Activated T-cell treated with anti-CD3 and anti-CD28 coated beads for 24 hours (primary cell): ENCODE data around the gene NDST4.

ENCODE experiments used
- DNase-seq: peaks from one replicate; pipeline ENCODE4 v3.0.0-alpha.2; 2020; ENCODE audit warnings: low read depth

The NDST4 gene

DNA sequence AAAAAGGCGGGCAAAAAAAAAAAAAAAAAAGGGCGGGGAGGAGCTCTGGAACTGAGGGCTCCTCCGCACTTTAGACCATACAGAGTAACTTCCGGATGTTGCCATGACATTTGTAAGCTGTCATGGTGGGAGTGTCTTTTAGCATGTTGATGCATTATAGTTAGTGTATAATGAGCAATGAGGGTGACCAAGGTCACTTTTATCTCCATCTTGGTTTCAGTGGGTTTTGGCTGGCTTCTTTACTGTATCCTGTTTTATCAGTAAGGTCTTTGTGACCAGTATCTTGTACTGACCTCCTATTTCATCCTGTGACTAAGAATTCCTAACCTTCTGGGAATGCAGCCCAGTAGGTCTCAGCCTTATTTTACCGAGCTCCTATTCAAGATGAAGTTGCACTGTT, 321.4 kb downstream of the NDST4 start:
- DNase-seq, result no peak

DNA sequence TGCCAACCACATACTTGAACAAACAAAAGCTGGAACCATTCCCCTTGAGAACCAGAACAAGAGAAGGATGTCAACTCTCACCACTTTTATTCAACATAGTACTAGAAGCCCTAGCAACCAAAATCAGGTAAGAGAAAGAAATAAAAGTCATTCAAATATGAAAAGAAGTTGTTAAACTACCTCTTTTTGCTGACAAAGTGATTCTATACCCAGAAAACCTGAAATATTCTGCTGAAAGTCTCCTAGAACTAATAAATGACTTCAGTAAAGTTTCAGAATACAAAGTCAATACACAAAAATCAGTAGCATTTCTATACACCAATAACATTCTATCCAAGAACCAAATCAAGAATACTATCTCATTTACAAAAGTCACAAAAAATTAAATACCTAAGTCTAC, 327.9 kb downstream of the NDST4 start:
- no peak for DNase-seq

DNA sequence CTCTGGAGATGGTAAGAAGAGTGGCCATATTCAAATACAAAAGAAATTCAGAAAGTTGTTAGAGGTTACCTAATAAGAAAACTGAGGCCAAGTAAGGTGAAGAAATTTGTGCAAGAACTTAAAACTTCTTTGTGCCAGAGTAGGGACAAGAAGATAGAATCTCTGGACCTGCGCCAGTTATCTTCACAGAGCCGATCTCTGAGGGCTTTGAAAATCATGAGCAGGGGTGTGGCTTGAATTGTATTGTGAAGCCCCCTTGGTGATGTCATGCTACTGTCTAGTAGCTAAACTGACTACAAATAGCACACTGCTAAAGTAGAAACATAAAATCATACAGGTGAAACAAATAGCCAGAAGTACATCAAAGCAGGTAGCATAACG, 330.2 kb downstream of the NDST4 start:
- no peak for DNase-seq

DNA sequence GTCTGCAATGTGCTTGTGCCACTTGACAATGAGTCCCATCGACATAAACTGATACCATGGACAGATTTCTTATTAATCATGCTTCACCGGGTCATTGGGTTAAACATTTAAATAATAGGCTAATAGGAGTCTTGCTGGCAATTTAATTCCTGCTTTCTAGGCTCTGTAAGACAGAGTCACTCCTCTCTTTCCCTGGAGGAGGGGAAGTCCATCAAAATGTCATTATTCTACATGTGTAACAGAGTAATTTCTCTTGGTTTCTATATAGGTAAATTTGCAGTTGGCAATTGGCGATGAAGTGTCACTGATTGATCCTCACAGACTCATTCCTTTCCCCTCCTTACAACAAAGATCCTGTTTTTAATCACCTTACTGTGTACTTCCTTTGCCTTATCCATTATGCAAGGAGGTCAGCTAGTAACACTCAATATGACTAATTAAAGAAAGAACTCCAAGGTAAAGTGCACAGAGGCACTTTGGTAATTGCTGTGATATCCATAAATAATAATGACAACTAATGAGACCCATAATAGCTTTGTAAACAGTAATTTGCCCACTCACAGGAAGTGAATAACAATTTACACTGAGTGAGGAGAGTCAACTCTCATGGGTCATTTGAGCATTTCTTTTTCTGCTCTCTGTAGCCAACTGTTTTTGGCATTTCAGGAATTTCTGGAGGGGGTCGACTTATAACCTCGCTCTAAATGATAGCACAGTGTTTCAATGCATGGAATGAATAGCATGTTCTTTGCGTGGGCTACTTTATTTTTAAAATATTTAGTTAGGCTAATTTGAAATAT, 330.8 kb downstream of the NDST4 start:
- DNase-seq, result no peak

DNA sequence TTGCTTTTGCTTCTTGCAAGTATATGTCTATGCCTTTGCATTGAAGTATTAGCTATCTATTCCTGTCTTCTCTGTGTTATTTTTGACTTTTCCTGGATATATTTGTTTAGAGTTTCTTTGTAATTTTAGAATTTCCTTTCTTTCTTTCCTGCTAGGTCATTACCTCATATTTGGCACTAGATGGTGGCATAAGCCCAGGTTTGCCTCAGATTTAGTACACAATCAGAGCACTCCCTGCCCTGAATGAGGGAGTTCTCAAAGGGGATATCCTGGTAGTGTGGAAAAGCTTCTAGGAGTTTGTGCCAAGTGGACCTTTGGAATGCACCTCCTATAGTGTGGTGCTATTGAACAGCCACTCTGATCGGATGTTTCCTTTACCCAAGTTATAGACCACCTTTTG, 333.2 kb downstream of the NDST4 start:
- no peak for DNase-seq
